RWPE2 (cell line): Measurements from ENCODE around the gene RIPK3.

ENCODE experiments used
- ATAC-seq: fragments of 200-7000 bp; cut with Tn5 transposase; 3 replicates; pipeline ENCODE4 v1.9.1; 2021; ENCODE audit warnings: low read depth
- DNase-seq: peaks from one replicate; pipeline ENCODE4 v3.0.0-alpha.2; 2020; ENCODE audit warnings: low spot score
- H3K27ac ChIP-seq: fragments of 450-650 bp; 2 replicates; pipeline ENCODE4 v1.5.1; 2017; ENCODE audit warnings: mild to moderate bottlenecking; ENCODE audit not compliant: poor library complexity, severe bottlenecking
- H3K27me3 ChIP-seq: fragments of 250-450 bp; sonication (Bioruptor Pico); 2 replicates; pipeline ENCODE4 v1.5.1; 2021; ENCODE audit warnings: mild to moderate bottlenecking, moderate library complexity; ENCODE audit not compliant: insufficient read depth, poor library complexity, severe bottlenecking
- H3K36me3 ChIP-seq: fragments of 250-450 bp; sonication (Bioruptor Pico); 2 replicates; pipeline ENCODE4 v1.5.1; 2020; ENCODE audit warnings: low read depth, mild to moderate bottlenecking, moderate library complexity
- H3K4me1 ChIP-seq: fragments of 250-450 bp; sonication (Bioruptor Pico); 2 replicates; pipeline ENCODE4 v1.5.1; 2021; ENCODE audit warnings: mild to moderate bottlenecking, moderate library complexity; ENCODE audit not compliant: insufficient read depth, poor library complexity, severe bottlenecking
- H3K4me3 ChIP-seq: fragments of 250-450 bp; sonication (Bioruptor Pico); 2 replicates; pipeline ENCODE4 v1.5.1; 2021; ENCODE audit warnings: mild to moderate bottlenecking, moderate library complexity; ENCODE audit not compliant: severe bottlenecking
- H3K9me3 ChIP-seq: fragments of 250-450 bp; sonication (Bioruptor Pico); 2 replicates; pipeline ENCODE4 v1.5.1; 2021; ENCODE audit warnings: mild to moderate bottlenecking, moderate library complexity; ENCODE audit not compliant: severe bottlenecking
- TF ChIP-seq, protein P1 (sequence below): fragments of 450-650 bp; IDR thresholded peaks from one replicate; pipeline ENCODE4 v1.5.1; 2017; ENCODE audit warnings: mild to moderate bottlenecking, moderate library complexity; ENCODE audit not compliant: poor library complexity, severe bottlenecking

RIPK3 gene

GRCh38 chr14:24353559-24354481 is 14.0 kb upstream of the RIPK3 start:
- H3K4me1 ChIP-seq: peaks cover 7% of the 10 kb centered on the region
- H3K9me3 ChIP-seq: no peaks in the 10 kb centered on the region
- TF ChIP-seq, protein P1, sequence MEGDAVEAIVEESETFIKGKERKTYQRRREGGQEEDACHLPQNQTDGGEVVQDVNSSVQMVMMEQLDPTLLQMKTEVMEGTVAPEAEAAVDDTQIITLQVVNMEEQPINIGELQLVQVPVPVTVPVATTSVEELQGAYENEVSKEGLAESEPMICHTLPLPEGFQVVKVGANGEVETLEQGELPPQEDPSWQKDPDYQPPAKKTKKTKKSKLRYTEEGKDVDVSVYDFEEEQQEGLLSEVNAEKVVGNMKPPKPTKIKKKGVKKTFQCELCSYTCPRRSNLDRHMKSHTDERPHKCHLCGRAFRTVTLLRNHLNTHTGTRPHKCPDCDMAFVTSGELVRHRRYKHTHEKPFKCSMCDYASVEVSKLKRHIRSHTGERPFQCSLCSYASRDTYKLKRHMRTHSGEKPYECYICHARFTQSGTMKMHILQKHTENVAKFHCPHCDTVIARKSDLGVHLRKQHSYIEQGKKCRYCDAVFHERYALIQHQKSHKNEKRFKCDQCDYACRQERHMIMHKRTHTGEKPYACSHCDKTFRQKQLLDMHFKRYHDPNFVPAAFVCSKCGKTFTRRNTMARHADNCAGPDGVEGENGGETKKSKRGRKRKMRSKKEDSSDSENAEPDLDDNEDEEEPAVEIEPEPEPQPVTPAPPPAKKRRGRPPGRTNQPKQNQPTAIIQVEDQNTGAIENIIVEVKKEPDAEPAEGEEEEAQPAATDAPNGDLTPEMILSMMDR: no peak
- DNase-seq (no peak), ATAC-seq (peak; percentile 35; the same call in 2 of the 3 replicates)
- peak overlapping the region; percentile 10 for H3K27ac ChIP-seq
- no peaks in the 10 kb centered on the region for H3K27me3 ChIP-seq
- H3K4me3 ChIP-seq: no peak overlapping the region
- H3K36me3 ChIP-seq: no peaks in the 10 kb centered on the region

- ATAC-seq (peak; percentile 55), DNase-seq (no peak)
- Histone ChIP-seq H3K4me3 (no peak overlapping the region), H3K27me3 (no peaks in the 10 kb centered on the region), H3K27ac (no peak overlapping the region), H3K9me3 (no peaks in the 10 kb centered on the region), H3K4me1 (peaks cover 7% of the 10 kb centered on the region), H3K36me3 (no peaks in the 10 kb centered on the region)
- TF ChIP-seq, protein P1: peak; percentile 29
Observed at GRCh38 chr14:24351517-24351916, 11.7 kb upstream of the RIPK3 start.

GRCh38 chr14:24349742-24350141 is 10.0 kb upstream of the RIPK3 start:
- H3K4me1 ChIP-seq: peaks cover 5% of the 10 kb centered on the region
- no peaks in the 10 kb centered on the region for H3K9me3 ChIP-seq
- TF ChIP-seq, protein P1: no peak
- no peaks in the 10 kb centered on the region for H3K27me3 ChIP-seq
- no peaks in the 10 kb centered on the region for H3K36me3 ChIP-seq
- H3K4me3 ChIP-seq: no peak overlapping the region
- DNase-seq (no peak), ATAC-seq (no peak)
- H3K27ac ChIP-seq: no peak overlapping the region

GRCh38 chr14:24348186-24348585 is 8.4 kb upstream of the RIPK3 start:
- no peaks in the 10 kb centered on the region for H3K9me3 ChIP-seq
- no peak overlapping the region for H3K4me3 ChIP-seq
- no peaks in the 10 kb centered on the region for H3K4me1 ChIP-seq
- no peak for DNase-seq
- ATAC-seq: no peak
- no peaks in the 10 kb centered on the region for H3K27me3 ChIP-seq
- TF ChIP-seq, protein P1: no peak
- no peak overlapping the region for H3K27ac ChIP-seq
- no peaks in the 10 kb centered on the region for H3K36me3 ChIP-seq

- no peaks in the 10 kb centered on the region for H3K4me1 ChIP-seq
- no peaks in the 10 kb centered on the region for H3K36me3 ChIP-seq
- no peak overlapping the region for H3K27ac ChIP-seq
- H3K4me3 ChIP-seq: no peak overlapping the region
- H3K27me3 ChIP-seq: no peaks in the 10 kb centered on the region
- ATAC-seq: no peak
- DNase-seq: no peak
- TF ChIP-seq, protein P1: no peak
- no peaks in the 10 kb centered on the region for H3K9me3 ChIP-seq
Observed at GRCh38 chr14:24347134-24347533, 7.3 kb upstream of the RIPK3 start.
